Activated B cell treated with CpG ODN at 0.5 μM for 24 hours (primary cell): Measurements from ENCODE around the gene METTL6. TPM values are rescaled to one million over a fixed set of nuclear protein-coding genes. Genes with fewer than 3 reads are reported as not detected.

Source experiments
- ATAC-seq: fragments of 200-7000 bp; cut with Tn5 transposase; one replicate; pipeline ENCODE4 v1.10.0; 2021; ENCODE audit warnings: low read depth, mild to moderate bottlenecking, moderate library complexity
- CTCF ChIA-PET: fragments of 350-600 bp; sonication (Branson Sonifier 250); formaldehyde crosslinking; loops from one replicate; lab custom pipeline; 2021; ENCODE audit warnings: antibody characterized with exemption; lab: Charles Lee
- POLR2A ChIA-PET: fragments of 350-600 bp; sonication (Branson Sonifier 250); formaldehyde crosslinking; loops from one replicate; lab custom pipeline; 2021; ENCODE audit warnings: antibody characterized with exemption; lab: Charles Lee
- DNase-seq: peaks from one replicate; pipeline ENCODE4 v3.0.0; 2022
- H3K27ac Mint-ChIP-seq: one replicate; pipeline ENCODE4 v1.8.0; 2020; ENCODE audit warnings: mixed read lengths
- H3K27me3 Mint-ChIP-seq: one replicate; pipeline ENCODE4 v1.8.0; 2021; ENCODE audit warnings: mixed read lengths
- H3K36me3 Mint-ChIP-seq: one replicate; pipeline ENCODE4 v1.8.0; 2021; ENCODE audit warnings: low read depth, mixed read lengths
- H3K4me1 Mint-ChIP-seq: one replicate; pipeline ENCODE4 v1.8.0; 2021; ENCODE audit warnings: mixed read lengths
- H3K4me3 Mint-ChIP-seq: one replicate; pipeline ENCODE4 v1.8.0; 2020; ENCODE audit warnings: mild to moderate bottlenecking, mixed read lengths
- H3K9me3 Mint-ChIP-seq: one replicate; pipeline ENCODE4 v1.8.0; 2020; ENCODE audit warnings: mixed read lengths
- intact Hi-C: fragments of 100-400 bp; cut with micrococcal nuclease; formaldehyde crosslinking; loops from one replicate; pipeline ENCODE4 v1.15.1; 2024
- total RNA-seq: library from RNA; stranded (reverse); gene quantifications from 2 replicates; pipeline ENCODE4 v1.2.3, GENCODE V29; 2022
- TF ChIP-seq, protein P1 (sequence below): fragments of 200-600 bp; IDR thresholded peaks from one replicate; pipeline ENCODE4 v1.8.0; 2022; ENCODE audit warnings: antibody characterized with exemption, mild to moderate bottlenecking

METTL6 gene
- total RNA-seq, 1 donor from 2014 or later = 18.7 TPM

DNA sequence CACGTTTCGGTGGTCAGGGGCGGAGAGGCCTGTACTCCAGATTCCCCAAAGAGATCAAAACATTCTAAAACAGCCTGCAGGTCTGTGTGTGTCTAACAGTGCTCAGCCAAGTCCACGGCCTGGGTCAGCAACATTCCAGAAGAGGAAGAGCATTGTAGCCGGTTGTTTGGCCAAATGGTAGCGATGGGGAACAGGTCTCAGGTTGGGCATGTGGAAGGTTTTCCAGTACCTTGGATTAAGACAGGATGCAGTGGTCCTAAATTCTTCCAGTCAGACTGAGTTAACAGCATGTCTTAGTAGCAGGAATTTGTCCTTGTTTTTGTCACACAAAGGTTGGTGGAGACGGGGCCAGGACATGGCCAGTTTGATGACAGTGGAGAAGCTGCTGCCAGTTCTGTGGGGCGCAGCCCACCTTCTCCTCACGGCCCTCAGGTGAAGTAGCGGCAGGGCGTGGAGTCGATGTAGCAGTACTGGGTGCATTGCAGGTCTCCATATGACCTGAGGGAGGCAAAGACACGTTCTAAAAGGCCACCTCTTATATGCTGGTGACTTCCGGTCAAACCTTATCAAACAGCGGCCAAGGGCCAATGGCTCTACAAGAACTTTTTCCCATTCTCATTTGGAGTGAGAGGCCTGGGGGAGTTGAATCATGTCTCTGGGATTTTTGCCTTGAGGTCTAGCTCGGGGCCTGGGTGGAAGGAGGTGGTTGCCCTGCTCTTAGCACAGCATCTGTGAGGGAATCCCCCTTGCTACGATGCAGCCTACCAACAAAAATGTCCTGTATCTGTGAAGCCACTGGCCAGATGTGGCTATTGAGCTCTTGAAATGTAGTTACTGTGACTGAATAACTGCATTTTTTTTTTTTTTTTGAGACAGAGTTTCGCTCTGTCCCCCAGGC, 24.1 kb upstream of the METTL6 start:
- TF ChIP-seq, protein P1, sequence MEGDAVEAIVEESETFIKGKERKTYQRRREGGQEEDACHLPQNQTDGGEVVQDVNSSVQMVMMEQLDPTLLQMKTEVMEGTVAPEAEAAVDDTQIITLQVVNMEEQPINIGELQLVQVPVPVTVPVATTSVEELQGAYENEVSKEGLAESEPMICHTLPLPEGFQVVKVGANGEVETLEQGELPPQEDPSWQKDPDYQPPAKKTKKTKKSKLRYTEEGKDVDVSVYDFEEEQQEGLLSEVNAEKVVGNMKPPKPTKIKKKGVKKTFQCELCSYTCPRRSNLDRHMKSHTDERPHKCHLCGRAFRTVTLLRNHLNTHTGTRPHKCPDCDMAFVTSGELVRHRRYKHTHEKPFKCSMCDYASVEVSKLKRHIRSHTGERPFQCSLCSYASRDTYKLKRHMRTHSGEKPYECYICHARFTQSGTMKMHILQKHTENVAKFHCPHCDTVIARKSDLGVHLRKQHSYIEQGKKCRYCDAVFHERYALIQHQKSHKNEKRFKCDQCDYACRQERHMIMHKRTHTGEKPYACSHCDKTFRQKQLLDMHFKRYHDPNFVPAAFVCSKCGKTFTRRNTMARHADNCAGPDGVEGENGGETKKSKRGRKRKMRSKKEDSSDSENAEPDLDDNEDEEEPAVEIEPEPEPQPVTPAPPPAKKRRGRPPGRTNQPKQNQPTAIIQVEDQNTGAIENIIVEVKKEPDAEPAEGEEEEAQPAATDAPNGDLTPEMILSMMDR = no peak
- ChIA-PET CTCF (interaction anchor here (0.7 kb wide), 1 partner anchor 17 kb away, joined by 4 read pairs; no protein-coding TSS in a partner anchor), POLR2A (no interaction called here)
- no peak overlapping the region for H3K27ac Mint-ChIP-seq
- H3K4me3 Mint-ChIP-seq = no peak overlapping the region
- no peaks in the 10 kb centered on the region for H3K4me1 Mint-ChIP-seq
- no peak for DNase-seq
- ATAC-seq = no peak
- no peaks in the 10 kb centered on the region for H3K36me3 Mint-ChIP-seq
- intact Hi-C loops = no loop called here
- H3K9me3 Mint-ChIP-seq = no peaks in the 10 kb centered on the region
- H3K27me3 Mint-ChIP-seq = no peaks in the 10 kb centered on the region

DNA sequence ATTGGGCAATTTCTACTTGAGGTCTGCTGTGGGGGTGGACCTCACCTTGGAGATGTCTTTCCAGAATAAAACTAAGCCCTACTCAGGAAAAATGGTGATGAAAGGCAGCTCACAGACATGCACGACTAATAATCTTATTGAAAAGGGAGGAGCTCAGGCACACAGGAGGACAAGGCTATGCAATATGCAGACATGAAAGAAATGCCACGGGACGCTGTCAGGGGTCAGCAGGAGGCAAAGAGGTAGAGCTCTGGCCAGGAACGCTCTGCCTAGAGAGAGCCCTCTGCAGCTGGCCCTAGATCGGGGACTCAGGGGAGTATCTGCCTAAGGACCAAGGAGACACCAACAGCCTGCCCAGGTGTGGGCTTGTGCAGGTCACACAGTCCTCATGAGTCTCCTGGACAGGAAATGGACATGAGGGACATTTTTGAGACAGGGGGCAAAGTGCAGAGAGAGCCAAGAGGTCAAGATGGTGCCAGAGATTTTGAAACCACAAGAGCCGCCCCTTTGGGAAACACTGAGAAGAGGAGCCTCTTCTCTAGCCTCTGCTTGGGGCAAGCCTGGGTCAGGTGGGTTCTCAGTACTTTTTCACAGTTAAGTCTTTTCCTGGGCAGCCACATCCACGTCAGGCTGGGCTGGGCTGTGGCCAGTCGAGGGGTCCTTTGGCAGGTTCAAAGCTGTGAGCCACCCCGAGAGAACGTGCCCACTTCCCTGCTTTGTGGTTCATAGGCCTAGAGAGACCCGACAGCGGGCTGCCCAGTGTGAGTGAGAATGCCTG, 23.3 kb upstream of the METTL6 start:
- ChIA-PET CTCF (no interaction called here), POLR2A (no interaction called here)
- intact Hi-C loops = no loop called here
- H3K36me3 Mint-ChIP-seq = no peaks in the 10 kb centered on the region
- H3K27me3 Mint-ChIP-seq = no peaks in the 10 kb centered on the region
- TF ChIP-seq, protein P1 = no peak
- no peaks in the 10 kb centered on the region for H3K4me1 Mint-ChIP-seq
- DNase-seq (no peak), ATAC-seq (no peak)
- H3K4me3 Mint-ChIP-seq = no peak overlapping the region
- H3K27ac Mint-ChIP-seq = no peak overlapping the region
- H3K9me3 Mint-ChIP-seq = no peaks in the 10 kb centered on the region

DNA sequence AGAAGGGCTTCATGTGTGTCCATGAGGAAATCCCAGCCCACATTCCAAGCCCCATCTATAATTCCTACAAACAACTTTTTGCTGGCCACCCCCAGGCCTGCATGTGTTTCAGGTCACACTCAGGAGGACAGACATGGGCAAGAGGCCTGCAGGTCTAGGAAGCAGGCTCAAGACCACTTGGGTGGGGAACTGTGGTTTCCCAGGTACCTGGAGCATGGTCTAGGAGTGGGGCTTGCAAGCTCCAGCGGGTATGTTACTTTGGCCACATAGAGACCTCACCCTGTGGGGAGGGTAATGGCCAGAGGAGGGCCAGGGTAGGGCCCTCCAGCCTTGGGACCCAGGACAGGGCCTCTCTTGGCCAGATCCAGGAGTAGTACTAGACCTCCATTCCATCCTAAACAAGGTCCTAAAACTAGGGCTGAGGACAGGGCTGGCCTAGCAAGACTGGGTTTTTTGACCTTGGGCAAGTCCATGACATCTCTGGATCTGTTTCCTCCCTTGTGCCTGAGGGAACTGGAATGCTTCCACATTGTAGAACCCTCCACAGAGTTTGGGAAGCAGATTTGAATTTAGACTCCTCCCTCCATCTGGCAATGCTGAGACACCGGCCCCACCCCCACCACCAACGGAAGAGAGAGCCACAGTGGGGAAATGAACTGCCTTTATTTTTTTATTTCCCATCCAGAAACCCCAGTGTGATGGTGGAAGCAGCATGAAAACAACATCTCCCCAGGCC, 22.3 kb upstream of the METTL6 start:
- TF ChIP-seq, protein P1 = no peak
- DNase-seq (no peak), ATAC-seq (no peak)
- Mint-ChIP-seq H3K27me3 (no peaks in the 10 kb centered on the region), H3K9me3 (no peaks in the 10 kb centered on the region), H3K27ac (no peak overlapping the region), H3K4me1 (no peaks in the 10 kb centered on the region), H3K4me3 (no peak overlapping the region), H3K36me3 (peaks cover 5% of the 10 kb centered on the region)
- intact Hi-C loops = no loop called here
- ChIA-PET CTCF (no interaction called here), POLR2A (no interaction called here)

DNA sequence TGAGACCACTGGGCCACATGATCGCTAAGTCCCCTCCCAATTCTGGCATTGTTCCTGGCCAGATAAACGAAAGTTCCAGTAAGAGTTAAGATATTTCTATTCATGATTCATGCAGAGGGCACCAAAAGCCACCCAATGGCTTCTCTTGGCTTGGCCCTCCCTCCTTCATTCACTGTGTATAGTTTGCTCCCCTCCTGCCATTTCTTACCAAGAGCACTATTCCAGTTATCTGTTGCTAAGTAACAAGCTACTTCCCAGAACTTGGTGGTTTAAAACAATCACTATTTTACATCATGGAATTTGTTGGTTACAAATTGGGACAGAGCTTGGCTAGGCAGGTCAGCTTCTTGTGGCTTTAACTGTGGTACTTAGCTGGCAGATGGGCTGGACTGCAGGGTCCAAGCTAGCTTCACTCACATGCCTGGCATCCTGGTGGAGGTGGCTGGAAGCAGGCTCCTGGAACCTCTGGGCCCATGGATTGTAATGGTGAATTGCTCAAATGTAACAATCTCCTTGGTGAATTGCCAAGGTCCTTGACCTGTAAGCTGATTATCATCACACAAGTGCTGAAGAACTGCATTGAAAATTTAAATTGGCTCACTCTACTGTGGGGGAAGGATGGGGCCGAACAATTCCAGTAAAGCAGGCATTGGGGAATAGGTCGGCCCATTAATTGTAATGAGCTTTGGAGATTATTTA, 16.6 kb upstream of the METTL6 start:
- ChIA-PET CTCF (no interaction called here), POLR2A (no interaction called here)
- no peak overlapping the region for H3K27ac Mint-ChIP-seq
- ATAC-seq (no peak), DNase-seq (no peak)
- H3K9me3 Mint-ChIP-seq = no peaks in the 10 kb centered on the region
- TF ChIP-seq, protein P1 = no peak
- intact Hi-C loops = no loop called here
- H3K36me3 Mint-ChIP-seq = peaks cover 54% of the 10 kb centered on the region
- no peaks in the 10 kb centered on the region for H3K4me1 Mint-ChIP-seq
- H3K4me3 Mint-ChIP-seq = no peak overlapping the region
- H3K27me3 Mint-ChIP-seq = no peaks in the 10 kb centered on the region
